GM18526 (cell line): ENCODE data around the gene PSMF1.

Source experiments
- POLR2A ChIP-seq: IDR thresholded peaks from 3 replicates; pipeline ENCODE4 v1.6.1; 2011; ENCODE audit not compliant: insufficient read length; ENCODE audit errors: extremely low read depth

PSMF1 gene

DNA sequence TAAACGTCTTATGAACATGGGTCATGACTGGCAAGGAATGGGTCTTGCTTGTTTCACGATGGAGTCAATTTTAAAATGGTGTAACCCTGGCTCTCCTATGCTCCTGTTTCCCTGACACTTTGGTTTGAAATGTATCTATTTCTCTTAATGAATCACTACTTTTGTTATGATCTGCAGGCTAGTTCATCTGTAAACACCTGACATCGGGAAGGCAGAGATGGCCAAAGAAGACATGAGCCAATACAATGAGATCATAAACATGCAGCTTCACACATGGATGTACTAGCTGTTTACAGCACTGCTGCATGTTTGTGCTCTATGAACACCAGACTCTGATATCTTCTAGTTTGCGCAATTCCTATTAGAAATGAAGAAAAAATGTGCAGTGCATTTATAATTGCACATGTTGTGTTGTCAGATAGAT is 96.4 kb downstream of the PSMF1 start:
- TF ChIP-seq POLR2A, result no peak

GRCh38 chr20:1215386-1216170 is 97.2 kb downstream of the PSMF1 start:
- no peak for TF ChIP-seq POLR2A
